22Rv1 (cell line): ENCODE measurements around the gene AAK1.
"Not testable (repeated sequence)": the region's sequence is repeated elsewhere in the genome, so short reads cannot be mapped to it uniquely, and the experiment has no call there.

Experiments used
- H3K27ac ChIP-seq: fragments of 450-650 bp; 2 replicates; pipeline ENCODE4 v1.5.1; 2017
- CTCF ChIP-seq: fragments of 450-650 bp; IDR thresholded peaks from 2 replicates; pipeline ENCODE4 v1.5.1; 2017; ENCODE audit warnings: mild to moderate bottlenecking
- ZFX ChIP-seq: fragments of 450-650 bp; IDR thresholded peaks from 2 replicates; pipeline ENCODE4 v1.6.1; 2017; ENCODE audit warnings: antibody characterized with exemption, borderline replicate concordance

The AAK1 gene

GRCh38 chr2:69424419-69424818 lies 219.1 kb downstream of the AAK1 start:
- no peak overlapping the region for H3K27ac ChIP-seq
- TF ChIP-seq ZFX (no peak), CTCF (no peak)

GRCh38 chr2:69422198-69422597 lies 221.3 kb downstream of the AAK1 start:
- TF ChIP-seq CTCF (no peak), ZFX (no peak)
- H3K27ac ChIP-seq: no peak overlapping the region

GRCh38 chr2:69419111-69419510 lies 224.4 kb downstream of the AAK1 start:
- H3K27ac ChIP-seq: not testable (repeated sequence)

GRCh38 chr2:69416147-69416546 lies 227.4 kb downstream of the AAK1 start:
- no peak overlapping the region for H3K27ac ChIP-seq
- no peak for TF ChIP-seq CTCF
- TF ChIP-seq ZFX: no peak
